Measurements from ENCODE around the gene NCOR2.

DNA sequence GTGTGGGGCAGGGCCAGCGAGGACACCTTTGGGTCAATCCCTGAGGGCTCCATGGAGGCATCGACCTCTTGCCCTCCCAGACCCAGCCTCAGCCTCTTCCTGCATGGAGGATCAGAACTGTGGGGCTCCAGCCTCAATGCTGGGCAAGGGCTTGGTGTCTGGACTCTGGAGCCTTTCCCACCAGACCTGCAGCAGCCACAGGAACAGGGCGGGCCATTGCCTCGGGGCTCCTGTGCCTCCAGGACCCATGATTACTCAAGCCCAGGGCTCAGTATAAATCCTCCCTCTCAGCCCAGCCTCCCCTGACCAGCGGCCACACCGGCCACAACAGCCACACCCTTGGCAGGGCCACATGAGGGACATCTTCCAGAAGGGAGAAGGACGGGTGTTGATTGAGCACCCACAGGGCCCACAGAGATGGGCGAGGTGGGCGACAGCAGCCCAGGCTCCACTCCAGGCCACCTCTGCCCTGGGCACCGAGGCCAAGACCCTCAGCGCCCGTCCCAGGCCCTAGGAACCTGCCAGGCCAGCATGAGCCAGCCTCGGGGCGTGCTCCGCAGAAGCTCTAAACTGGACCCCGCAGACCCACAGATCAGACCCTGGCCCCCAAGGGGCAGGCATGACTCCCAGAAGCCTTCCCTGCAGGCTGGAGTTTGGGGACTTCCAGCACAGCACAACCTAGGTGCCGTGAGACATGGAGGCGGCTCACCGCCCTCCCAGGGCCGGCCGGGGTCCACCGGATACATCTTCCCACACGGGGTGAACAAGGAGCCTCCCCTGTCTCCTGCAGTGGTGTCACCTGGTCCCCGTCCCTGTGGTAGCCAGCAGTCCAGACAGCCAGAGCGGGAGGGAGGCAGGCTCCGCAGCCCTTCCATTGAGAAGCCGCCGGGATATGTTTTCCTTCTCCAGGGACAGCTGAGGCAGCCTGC lies 25.1 kb downstream of the NCOR2 start:
- no peak for TF ChIP-seq CTCF (IDR thresholded peaks at IDR 0.05)
- no peak for TF ChIP-seq POLR2A (IDR thresholded peaks at IDR 0.05)
